K562 (cell line): ENCODE data around the gene PLCB4. TPM values are rescaled to one million over a fixed set of nuclear protein-coding genes. Genes with fewer than 3 reads are reported as not detected.

ENCODE experiments used
- ATAC-seq: fragments of 200-7000 bp; cut with Tn5 transposase; 3 replicates; pipeline ENCODE4 v1.9.1; 2020; ENCODE audit warnings: moderate library complexity
- BruUV-seq: library from RNA; stranded (reverse); fragments of 400-500 nt; replicated peaks from 2 replicates; lab custom pipeline; 2021; lab: Mats Ljungman, UMichigan
- CTCF ChIA-PET: fragments of 300-600 bp; formaldehyde crosslinking; extraction: SDS; loops from one replicate; lab custom pipeline; 2021; ENCODE audit warnings: low intra/inter-chr PET ratio; lab: Yijun Ruan, JAX
- POLR2A ChIA-PET: fragments of 300-600, 350-650 bp; sonication (Branson Sonifier 250); formaldehyde crosslinking; extraction: SDS; loops from one replicate; lab custom pipeline; 2021; ENCODE audit warnings: antibody characterized with exemption, inconsistent platforms; lab: Yijun Ruan, JAX
- DNase-seq, 4 experiments: peaks; one replicate each; pipeline versions ENCODE4 v3.0.0 to v3.0.0-alpha.2; 2011 to 2018; ENCODE audit warnings: low spot score in 3 of 4, mixed read lengths in 3 of 4; ENCODE audit errors: extremely low read depth in 1 of 4
- FAIRE-seq: peaks from 2 replicates; lab custom pipeline; 2011; peaks lifted over from hg19 to GRCh38; lab: Jason Lieb, UNC
- H2AFZ ChIP-seq: 2 replicates; pipeline ENCODE4 v1.6.0; 2011; ENCODE audit warnings: low read depth, low read length, control low read depth, inconsistent platforms
- H3K27ac ChIP-seq: fragments of 200-600 bp; 3 replicates; pipeline ENCODE4 v1.8.0; 2011; ENCODE audit warnings: low read depth, mild to moderate bottlenecking, control low read depth, inconsistent platforms, low read length, moderate library complexity, mixed read lengths; ENCODE audit errors: extremely low read depth
- H3K27me3 ChIP-seq, 2 experiments: fragments of 300-600 bp in 1 of 2; 2 replicates in 1 of 2; 3 replicates in 1 of 2; pipeline versions ENCODE4 v1.6.0 to v1.8.0; 2011; ENCODE audit warnings: inconsistent platforms in 2 of 2, low read length in 2 of 2, mild to moderate bottlenecking in 1 of 2, mixed read lengths in 1 of 2, moderate library complexity in 1 of 2; ENCODE audit not compliant: control insufficient read depth in 2 of 2, insufficient read depth in 2 of 2
- H3K36me3 ChIP-seq: fragments of 300-600 bp; 3 replicates; pipeline ENCODE4 v1.8.0; 2011; ENCODE audit warnings: mild to moderate bottlenecking, low read length, inconsistent platforms; ENCODE audit not compliant: control insufficient read depth, insufficient read depth
- H3K4me1 ChIP-seq, 2 experiments: fragments of 200-600 bp in 1 of 2; replicated peaks in 1 of 2; 2 replicates in 1 of 2; 3 replicates in 1 of 2; pipeline versions ENCODE4 v1.5.1 to v1.8.0; 2011; ENCODE audit warnings: inconsistent platforms in 2 of 2, low read length in 2 of 2, mild to moderate bottlenecking in 1 of 2, mixed read lengths in 1 of 2, moderate library complexity in 1 of 2; ENCODE audit not compliant: control insufficient read depth in 2 of 2, insufficient read depth in 2 of 2
- H3K4me2 ChIP-seq: 2 replicates; pipeline ENCODE4 v1.6.1; 2011; ENCODE audit warnings: low read length, control low read depth, inconsistent platforms, mixed read lengths; ENCODE audit not compliant: insufficient read depth
- H3K4me3 ChIP-seq: fragments of 200-600 bp; sonication (generic), shearing (Covaris generic); 2 replicates; pipeline ENCODE4 v1.5.1; 2016; ENCODE audit warnings: control low read depth, inconsistent platforms
- H3K79me2 ChIP-seq: fragments of 200-600 bp; 3 replicates; pipeline ENCODE4 v1.8.0; 2011; ENCODE audit warnings: low read length, inconsistent platforms; ENCODE audit not compliant: control insufficient read depth, insufficient read depth
- H3K9ac ChIP-seq, 2 experiments: 2 replicates each; pipeline versions ENCODE4 v1.6.0 to v1.6.1; 2011; ENCODE audit warnings: low read depth in 2 of 2, low read length in 2 of 2, control low read depth in 1 of 2, inconsistent platforms in 1 of 2, mild to moderate bottlenecking in 1 of 2, mixed read lengths in 1 of 2; ENCODE audit not compliant: insufficient read depth in 1 of 2
- H3K9me1 ChIP-seq: one replicate; pipeline ENCODE4 v1.6.0; 2011; ENCODE audit warnings: inconsistent platforms, mild to moderate bottlenecking, low read length, moderate library complexity; ENCODE audit not compliant: control insufficient read depth, insufficient read depth
- H3K9me3 ChIP-seq: replicated peaks from 2 replicates; pipeline ENCODE4 v1.5.1; 2011; ENCODE audit warnings: low read depth, low read length, inconsistent platforms; ENCODE audit not compliant: control insufficient read depth, insufficient read depth
- H4K20me1 ChIP-seq: replicated peaks from 2 replicates; pipeline ENCODE4 v1.6.1; 2011; ENCODE audit warnings: low read length, inconsistent platforms, mixed read lengths; ENCODE audit not compliant: control insufficient read depth, insufficient read depth
- OTX1 ChIP-seq: fragments of 450-650 bp; formaldehyde crosslinking; IDR thresholded peaks from 2 replicates; pipeline ENCODE4 v1.4.0; 2022; ENCODE audit warnings: mild to moderate bottlenecking
- PPARD ChIP-seq: fragments of 250-450 bp; sonication (Bioruptor Pico); IDR thresholded peaks from 2 replicates; pipeline ENCODE4 v1.8.0; 2022; ENCODE audit warnings: inconsistent platforms, mild to moderate bottlenecking, moderate library complexity
- SIN3A ChIP-seq, 2 experiments: fragments of 150-350 bp in 1 of 2; IDR thresholded peaks; 2 replicates each; pipeline ENCODE4 v1.6.1; 2011 to 2016; ENCODE audit warnings: borderline replicate concordance in 2 of 2, low read depth in 2 of 2, low read length in 2 of 2, mild to moderate bottlenecking in 2 of 2, moderate library complexity in 2 of 2; ENCODE audit not compliant: control insufficient read depth in 1 of 2
- SMARCA4 ChIP-seq: fragments of 450-650 bp; IDR thresholded peaks from 2 replicates; pipeline ENCODE4 v1.6.1; 2016
- ZNF263 ChIP-seq: sonication (generic); formaldehyde crosslinking; IDR thresholded peaks from 2 replicates; pipeline ENCODE4 v1.8.0; 2022; ENCODE audit warnings: mild to moderate bottlenecking, missing genetic modification reagents, borderline replicate concordance
- ZNF282 ChIP-seq: sonication (generic); formaldehyde crosslinking; IDR thresholded peaks from 2 replicates; pipeline ENCODE4 v1.8.1; 2023; ENCODE audit warnings: missing genetic modification reagents
- WGBS: fragments of 100-300 bp; shearing (Covaris generic); methylation state at CpG from one replicate; pipeline ENCODE4 v1.1.6; 2016; ENCODE audit warnings: low coverage, mixed read lengths; ENCODE audit not compliant: insufficient coverage; ENCODE audit errors: missing lambda C conversion rate; 5-methylcytosine and 5-hydroxymethylcytosine counted together
- in situ Hi-C: fragments of 300-500 bp; cut with MboI; formaldehyde crosslinking; loops from 4 replicates; pipeline ENCODE4 v1.15.0; 2018; ENCODE audit warnings: inconsistent platforms, mixed read lengths
- intact Hi-C: fragments of 100-400 bp; cut with micrococcal nuclease; formaldehyde crosslinking; loops from 2 replicates; pipeline ENCODE4 v1.14.2; 2022
- polyA plus RNA-seq, 8 experiments: library from polyadenylated mRNA; depleted of rRNA in 4 of 8; stranded (reverse) in 5 of 8; unstranded in 3 of 8; fragments of >200 nt; fragmentation: Nextera tagmentation in 2 of 8; fragmentation: Illumina TruSeq in 1 of 8; extraction: Ambion mirVana in 2 of 8; extraction: Trizol in 1 of 8; gene quantifications; 2 replicates each; pipeline versions ENCODE4 v1.2.1 to v1.2.3, GENCODE V29; 2011 to 2014; ENCODE audit warnings: inconsistent platforms in 1 of 8, missing spikeins in 1 of 8
- total RNA-seq, 7 experiments: library from RNA; depleted of rRNA in 6 of 7; stranded (reverse); fragments of >200 nt in 6 of 7; fragmentation: Illumina TruSeq in 2 of 7; extraction: Trizol in 2 of 7; gene quantifications; 2 replicates each; pipeline versions ENCODE4 v1.2.1 to v1.2.3, GENCODE V29; 2011 to 2021; ENCODE audit warnings: low replicate concordance in 1 of 7
- TF ChIP-seq, protein P1 (sequence below): fragments of 450-650 bp; formaldehyde crosslinking; IDR thresholded peaks from 2 replicates; pipeline ENCODE4 v1.4.0; 2020; ENCODE audit warnings: mild to moderate bottlenecking, mixed read lengths
- TF ChIP-seq, protein P2 (sequence below): sonication (generic); formaldehyde crosslinking; IDR thresholded peaks from 2 replicates; pipeline ENCODE4 v1.8.0; 2022; ENCODE audit warnings: mild to moderate bottlenecking, missing genetic modification reagents
- TF ChIP-seq, protein P3 (sequence below): fragments of 250-450 bp; sonication (Bioruptor Pico); IDR thresholded peaks from 2 replicates; pipeline ENCODE4 v1.4.0; 2020; ENCODE audit warnings: borderline replicate concordance
- TF ChIP-seq, protein P4 (sequence below): fragments of 450-650 bp; IDR thresholded peaks from 2 replicates; pipeline ENCODE4 v1.6.1; 2016; ENCODE audit warnings: low read depth, mild to moderate bottlenecking, moderate library complexity
- TF ChIP-seq, protein P5 (sequence below): fragments of 250-450 bp; sonication (Bioruptor Pico); IDR thresholded peaks from 2 replicates; pipeline ENCODE4 v1.4.0; 2020; ENCODE audit warnings: mild to moderate bottlenecking, moderate library complexity

The PLCB4 gene
- total and polyA plus RNA-seq, 9 of the 15 experiments (the other 6 are each of a cell fraction or from before 2014, with no cell fraction given): 0.20 to 2.9 (median 0.52) TPM

DNA sequence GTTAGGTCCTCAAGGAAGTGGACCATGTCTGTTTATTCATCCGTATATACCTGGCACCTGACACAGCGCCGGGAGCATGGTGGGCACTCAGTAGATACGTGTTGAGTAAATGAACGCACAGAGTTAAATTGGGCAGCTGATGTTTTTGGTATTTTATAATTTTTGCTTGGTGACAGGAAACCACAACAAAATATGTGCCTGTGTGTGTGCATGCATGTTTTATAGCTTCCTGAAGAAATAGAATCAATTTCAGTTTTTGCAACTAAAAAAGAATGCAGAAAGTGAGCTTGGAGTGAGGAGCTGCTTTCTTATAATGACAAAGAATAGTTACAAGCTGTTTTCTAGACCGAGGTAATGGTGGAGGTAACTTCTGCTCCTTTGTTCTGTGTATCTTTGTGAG lies 91.4 kb downstream of the PLCB4 start:
- no peak overlapping the region for H3K4me3 ChIP-seq
- ATAC-seq: no peak
- H3K36me3 ChIP-seq: no peaks in the 10 kb centered on the region
- no peaks in the 10 kb centered on the region for H3K9me3 ChIP-seq
- H3K9ac ChIP-seq: no peak overlapping the region
- no peak for FAIRE-seq
- 53% methylated on average over 6 of the region's 6 CpGs for WGBS
- POLR2A ChIA-PET: interaction anchor here (0.5 kb wide), 1 partner anchor 30 kb away, joined by 3 read pairs; no protein-coding TSS in a partner anchor
- TF ChIP-seq, protein P1, sequence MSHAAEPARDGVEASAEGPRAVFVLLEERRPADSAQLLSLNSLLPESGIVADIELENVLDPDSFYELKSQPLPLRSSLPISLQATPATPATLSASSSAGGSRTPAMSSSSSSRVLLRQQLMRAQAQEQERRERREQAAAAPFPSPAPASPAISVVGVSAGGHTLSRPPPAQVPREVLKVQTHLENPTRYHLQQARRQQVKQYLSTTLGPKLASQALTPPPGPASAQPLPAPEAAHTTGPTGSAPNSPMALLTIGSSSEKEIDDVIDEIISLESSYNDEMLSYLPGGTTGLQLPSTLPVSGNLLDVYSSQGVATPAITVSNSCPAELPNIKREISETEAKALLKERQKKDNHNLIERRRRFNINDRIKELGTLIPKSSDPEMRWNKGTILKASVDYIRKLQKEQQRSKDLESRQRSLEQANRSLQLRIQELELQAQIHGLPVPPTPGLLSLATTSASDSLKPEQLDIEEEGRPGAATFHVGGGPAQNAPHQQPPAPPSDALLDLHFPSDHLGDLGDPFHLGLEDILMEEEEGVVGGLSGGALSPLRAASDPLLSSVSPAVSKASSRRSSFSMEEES (CRISPR knock-in tag): no peak
- TF ChIP-seq SMARCA4 (no peak), SIN3A (IDR thresholded peaks at IDR 0.05; ENCODE audit: borderline replicate concordance in 2 of 2, control insufficient read depth in 1 of 2, low read depth in 2 of 2, low read length in 2 of 2) (no peak), PPARD (CRISPR knock-in tag) (no peak), ZNF282 (CRISPR knock-in tag) (no peak), ZNF263 (no peak), OTX1 (no peak)
- TF ChIP-seq, protein P2, sequence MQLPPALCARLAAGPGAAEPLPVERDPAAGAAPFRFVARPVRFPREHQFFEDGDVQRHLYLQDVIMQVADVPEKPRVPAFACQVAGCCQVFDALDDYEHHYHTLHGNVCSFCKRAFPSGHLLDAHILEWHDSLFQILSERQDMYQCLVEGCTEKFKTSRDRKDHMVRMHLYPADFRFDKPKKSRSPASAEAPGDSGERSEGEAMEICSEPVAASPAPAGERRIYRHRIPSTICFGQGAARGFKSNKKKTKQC (CRISPR knock-in tag): no peak
- TF ChIP-seq, protein P3, sequence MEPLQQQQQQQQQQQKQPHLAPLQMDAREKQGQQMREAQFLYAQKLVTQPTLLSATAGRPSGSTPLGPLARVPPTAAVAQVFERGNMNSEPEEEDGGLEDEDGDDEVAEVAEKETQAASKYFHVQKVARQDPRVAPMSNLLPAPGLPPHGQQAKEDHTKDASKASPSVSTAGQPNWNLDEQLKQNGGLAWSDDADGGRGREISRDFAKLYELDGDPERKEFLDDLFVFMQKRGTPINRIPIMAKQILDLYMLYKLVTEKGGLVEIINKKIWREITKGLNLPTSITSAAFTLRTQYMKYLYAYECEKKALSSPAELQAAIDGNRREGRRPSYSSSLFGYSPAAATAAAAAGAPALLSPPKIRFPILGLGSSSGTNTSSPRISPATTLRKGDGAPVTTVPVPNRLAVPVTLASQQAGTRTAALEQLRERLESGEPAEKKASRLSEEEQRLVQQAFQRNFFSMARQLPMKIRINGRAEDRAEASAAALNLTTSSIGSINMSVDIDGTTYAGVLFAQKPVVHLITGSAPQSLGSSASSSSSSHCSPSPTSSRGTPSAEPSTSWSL (CRISPR knock-in tag): no peak
- TF ChIP-seq, protein P4, sequence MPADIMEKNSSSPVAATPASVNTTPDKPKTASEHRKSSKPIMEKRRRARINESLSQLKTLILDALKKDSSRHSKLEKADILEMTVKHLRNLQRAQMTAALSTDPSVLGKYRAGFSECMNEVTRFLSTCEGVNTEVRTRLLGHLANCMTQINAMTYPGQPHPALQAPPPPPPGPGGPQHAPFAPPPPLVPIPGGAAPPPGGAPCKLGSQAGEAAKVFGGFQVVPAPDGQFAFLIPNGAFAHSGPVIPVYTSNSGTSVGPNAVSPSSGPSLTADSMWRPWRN: no peak
- TF ChIP-seq, protein P5, sequence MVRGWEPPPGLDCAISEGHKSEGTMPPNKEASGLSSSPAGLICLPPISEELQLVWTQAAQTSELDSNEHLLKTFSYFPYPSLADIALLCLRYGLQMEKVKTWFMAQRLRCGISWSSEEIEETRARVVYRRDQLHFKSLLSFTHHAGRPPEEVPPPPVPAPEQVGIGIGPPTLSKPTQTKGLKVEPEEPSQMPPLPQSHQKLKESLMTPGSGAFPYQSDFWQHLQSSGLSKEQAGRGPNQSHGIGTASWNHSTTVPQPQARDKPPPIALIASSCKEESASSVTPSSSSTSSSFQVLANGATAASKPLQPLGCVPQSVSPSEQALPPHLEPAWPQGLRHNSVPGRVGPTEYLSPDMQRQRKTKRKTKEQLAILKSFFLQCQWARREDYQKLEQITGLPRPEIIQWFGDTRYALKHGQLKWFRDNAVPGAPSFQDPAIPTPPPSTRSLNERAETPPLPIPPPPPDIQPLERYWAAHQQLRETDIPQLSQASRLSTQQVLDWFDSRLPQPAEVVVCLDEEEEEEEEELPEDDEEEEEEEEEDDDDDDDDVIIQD (CRISPR knock-in tag): no peak
- H2AFZ ChIP-seq: no peak overlapping the region
- intact Hi-C loops: no loop called here
- CTCF ChIA-PET: no interaction called here
- no peaks in the 10 kb centered on the region for H3K9me1 ChIP-seq
- H3K27ac ChIP-seq: no peak overlapping the region
- in situ Hi-C loops: no loop called here
- DNase-seq: no peak
- no peak overlapping the region for H3K4me2 ChIP-seq
- no peaks in the 10 kb centered on the region for H4K20me1 ChIP-seq
- no peaks in the 10 kb centered on the region for H3K27me3 ChIP-seq
- no TSS peak for BruUV-seq
- no peaks in the 10 kb centered on the region; a peak in 1 of 5 replicates for H3K4me1 ChIP-seq
- no peaks in the 10 kb centered on the region for H3K79me2 ChIP-seq
